BJ (cell line): Measurements from ENCODE around the gene IFIH1. TPM values are rescaled to one million over a fixed set of nuclear protein-coding genes. Genes with fewer than 3 reads are reported as not detected.

ENCODE experiments used
- CTCF ChIA-PET: fragments of 350-600 bp; formaldehyde crosslinking; extraction: SDS; loops from one replicate; lab custom pipeline; 2021; ENCODE audit warnings: antibody characterized with exemption, inconsistent platforms; lab: Yijun Ruan, JAX
- POLR2A ChIA-PET: fragments of 300-600 bp; sonication (Branson Sonifier 250); formaldehyde crosslinking; extraction: SDS; loops from one replicate; lab custom pipeline; 2021; ENCODE audit warnings: antibody characterized with exemption; lab: Charles Lee
- DNase-seq: peaks from one replicate; pipeline ENCODE4 v3.0.0-alpha.2; 2011; ENCODE audit warnings: low read depth
- H3K27me3 ChIP-seq: 2 replicates; pipeline ENCODE4 v1.6.0; 2011; ENCODE audit warnings: low read length; ENCODE audit not compliant: control insufficient read depth, insufficient read depth
- H3K36me3 ChIP-seq: 2 replicates; pipeline ENCODE4 v1.5.1; 2011; ENCODE audit warnings: low read length; ENCODE audit not compliant: control insufficient read depth, insufficient read depth
- H3K4me3 ChIP-seq: 2 replicates; pipeline ENCODE4 v1.5.1; 2011; ENCODE audit warnings: low read depth, mild to moderate bottlenecking, control low read depth, low read length
- polyA plus RNA-seq: library from polyadenylated mRNA; depleted of rRNA; stranded (reverse); fragments of >200 nt; gene quantifications from 2 replicates; pipeline ENCODE4 v1.2.3, GENCODE V29; 2011
- TF ChIP-seq, protein P1 (sequence below): IDR thresholded peaks from 2 replicates; pipeline ENCODE4 v1.5.1; 2011; ENCODE audit warnings: low read depth, mild to moderate bottlenecking, control low read depth, inconsistent platforms, low read length, moderate library complexity; ENCODE audit not compliant: insufficient read depth

The IFIH1 gene
- polyA plus RNA-seq, 1 experiment = 0.47 TPM

DNA sequence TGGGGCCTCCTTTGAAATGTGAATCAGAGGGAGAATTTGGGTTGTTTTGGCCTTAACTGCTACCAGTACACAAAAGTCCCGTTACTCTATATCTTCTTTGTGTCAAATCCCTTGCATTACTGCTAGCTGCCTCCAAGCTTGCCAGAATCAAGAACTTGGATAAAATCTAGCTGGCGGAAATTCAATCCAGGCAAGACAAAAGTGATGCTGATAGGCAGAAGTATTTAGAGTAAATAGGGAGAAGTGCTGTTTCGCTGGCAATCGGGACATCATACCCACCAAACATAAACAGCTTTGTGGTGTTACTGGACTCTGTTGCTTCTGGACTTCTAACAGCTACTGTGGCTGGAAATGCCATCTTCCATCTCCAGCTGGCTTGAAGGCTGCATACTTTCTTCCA lies 2.5 kb downstream of the IFIH1 start:
- ChIA-PET CTCF (interaction anchor here (0.8 to 1.6 kb wide), 6 partner anchors 12 to 190 kb away, joined by 3 to 8 read pairs (median 3); no protein-coding TSS in a partner anchor), POLR2A (no interaction called here)
- no peak for DNase-seq
- Histone ChIP-seq H3K36me3 (no peaks in the 10 kb centered on the region), H3K27me3 (no peaks in the 10 kb centered on the region), H3K4me3 (no peak overlapping the region)
- TF ChIP-seq, protein P1, sequence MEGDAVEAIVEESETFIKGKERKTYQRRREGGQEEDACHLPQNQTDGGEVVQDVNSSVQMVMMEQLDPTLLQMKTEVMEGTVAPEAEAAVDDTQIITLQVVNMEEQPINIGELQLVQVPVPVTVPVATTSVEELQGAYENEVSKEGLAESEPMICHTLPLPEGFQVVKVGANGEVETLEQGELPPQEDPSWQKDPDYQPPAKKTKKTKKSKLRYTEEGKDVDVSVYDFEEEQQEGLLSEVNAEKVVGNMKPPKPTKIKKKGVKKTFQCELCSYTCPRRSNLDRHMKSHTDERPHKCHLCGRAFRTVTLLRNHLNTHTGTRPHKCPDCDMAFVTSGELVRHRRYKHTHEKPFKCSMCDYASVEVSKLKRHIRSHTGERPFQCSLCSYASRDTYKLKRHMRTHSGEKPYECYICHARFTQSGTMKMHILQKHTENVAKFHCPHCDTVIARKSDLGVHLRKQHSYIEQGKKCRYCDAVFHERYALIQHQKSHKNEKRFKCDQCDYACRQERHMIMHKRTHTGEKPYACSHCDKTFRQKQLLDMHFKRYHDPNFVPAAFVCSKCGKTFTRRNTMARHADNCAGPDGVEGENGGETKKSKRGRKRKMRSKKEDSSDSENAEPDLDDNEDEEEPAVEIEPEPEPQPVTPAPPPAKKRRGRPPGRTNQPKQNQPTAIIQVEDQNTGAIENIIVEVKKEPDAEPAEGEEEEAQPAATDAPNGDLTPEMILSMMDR = no peak

DNA sequence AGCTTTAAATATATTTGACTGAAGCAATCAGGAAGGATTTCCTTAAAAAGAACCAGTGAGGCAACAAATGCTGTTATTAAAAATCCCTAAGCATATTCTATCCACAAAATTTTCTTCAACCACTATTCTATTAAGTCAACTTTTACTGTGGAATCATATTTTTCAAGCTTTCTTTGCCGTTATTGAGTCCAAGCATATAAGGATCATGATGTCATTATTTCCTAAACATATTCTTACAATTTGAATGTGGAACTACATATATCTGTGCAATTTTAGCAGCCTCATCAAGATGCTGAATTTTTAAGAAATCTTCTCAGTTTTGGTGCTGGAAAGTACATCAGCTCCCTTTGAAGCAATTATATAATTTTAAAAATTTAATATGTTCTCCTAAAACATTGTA lies 5.6 kb downstream of the IFIH1 start:
- no peak overlapping the region for H3K4me3 ChIP-seq
- POLR2A ChIA-PET = no interaction called here
- CTCF ChIA-PET = interaction anchor here (0.7 to 1.6 kb wide), 5 partner anchors 9 to 726 kb away, joined by 3 to 5 read pairs (median 4); no protein-coding TSS in a partner anchor
- H3K27me3 ChIP-seq = no peaks in the 10 kb centered on the region
- DNase-seq = no peak
- no peaks in the 10 kb centered on the region for H3K36me3 ChIP-seq
- TF ChIP-seq, protein P1 = no peak

DNA sequence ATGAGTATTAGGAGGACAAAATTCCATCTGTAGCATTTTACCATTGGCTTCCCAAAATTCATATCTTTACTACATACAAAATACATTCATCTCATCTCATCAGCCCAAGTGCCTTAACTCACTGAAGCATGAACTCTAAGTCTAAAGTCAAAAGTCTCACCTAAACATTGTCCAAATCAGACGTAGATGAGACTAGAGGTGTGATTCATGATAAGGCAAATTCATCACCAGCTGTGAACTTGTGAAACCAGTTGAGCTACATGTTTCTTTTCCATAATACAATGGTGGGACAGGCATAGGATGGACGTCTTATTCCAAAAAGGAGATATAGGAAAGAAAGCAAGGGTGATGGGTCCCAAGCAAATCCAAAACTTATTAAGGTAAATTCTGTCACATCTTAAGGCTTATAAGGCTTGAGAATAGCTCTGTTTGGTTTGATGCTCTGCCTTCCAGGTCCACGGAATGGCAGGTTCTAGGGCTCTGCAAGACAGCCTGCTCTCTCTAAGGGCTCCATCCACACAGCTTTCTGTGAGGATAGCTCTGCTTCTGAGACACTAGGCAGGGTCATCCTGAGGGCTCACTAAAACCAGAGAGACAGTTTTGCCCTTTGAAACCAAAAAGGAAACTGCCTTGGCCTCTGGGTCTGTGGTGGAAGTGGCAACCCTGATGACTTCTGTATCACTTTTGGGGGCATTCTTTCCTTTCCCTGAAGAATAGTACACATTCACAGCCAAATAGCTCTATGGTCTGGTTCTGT lies 9.6 kb downstream of the IFIH1 start:
- H3K4me3 ChIP-seq = no peak overlapping the region
- CTCF ChIA-PET = interaction anchor here (1.1 to 1.4 kb wide), 2 partner anchors 10 to 88 kb away, joined by 3 to 4 read pairs; no protein-coding TSS in a partner anchor
- H3K27me3 ChIP-seq = no peaks in the 10 kb centered on the region
- no peaks in the 10 kb centered on the region for H3K36me3 ChIP-seq
- TF ChIP-seq, protein P1 = no peak
- POLR2A ChIA-PET = no interaction called here
- DNase-seq = no peak

DNA sequence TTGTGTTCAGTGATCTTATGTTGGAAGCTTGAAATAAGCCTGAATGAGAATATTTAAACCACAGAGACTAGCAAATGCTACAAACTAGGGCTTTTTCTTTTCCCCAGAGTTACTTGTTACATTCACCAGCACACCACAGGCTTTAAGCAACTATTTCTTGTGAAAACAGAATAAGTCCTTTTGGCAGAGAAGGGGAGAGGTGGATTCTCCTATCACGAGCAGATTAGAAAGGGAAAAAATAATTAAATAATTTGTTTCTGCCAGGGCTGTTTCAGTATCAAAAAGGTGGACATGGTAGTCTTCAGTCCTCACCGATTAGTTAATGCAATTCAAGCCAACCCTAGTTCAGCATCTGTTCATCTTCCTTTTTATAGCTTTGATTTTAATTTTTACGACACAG lies 12.6 kb downstream of the IFIH1 start:
- ChIA-PET CTCF (interaction anchor here (0.7 kb wide), 2 partner anchors 8 to 152 kb away, joined by 3 read pairs; no protein-coding TSS in a partner anchor), POLR2A (no interaction called here)
- DNase-seq = no peak
- Histone ChIP-seq H3K27me3 (no peaks in the 10 kb centered on the region), H3K4me3 (no peak overlapping the region), H3K36me3 (no peaks in the 10 kb centered on the region)
- TF ChIP-seq, protein P1 = no peak

DNA sequence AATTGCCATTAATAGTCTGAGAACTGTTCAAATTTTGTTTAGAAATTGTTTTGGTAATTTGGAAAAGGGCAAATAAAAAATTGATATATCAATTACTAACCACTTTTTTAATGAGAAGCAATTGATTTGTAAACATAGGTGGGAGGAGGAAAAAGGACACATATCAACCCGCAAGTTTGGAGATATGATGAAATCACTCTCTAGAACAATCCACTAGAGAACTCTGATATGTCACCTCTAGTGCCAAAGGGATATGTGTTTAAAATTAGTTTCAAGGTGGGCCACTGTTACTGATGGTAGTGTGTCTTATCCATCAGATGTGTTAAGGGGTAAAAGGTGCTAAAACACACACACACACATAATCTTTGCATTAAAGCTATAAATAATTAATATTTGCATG lies 16.6 kb downstream of the IFIH1 start:
- no peaks in the 10 kb centered on the region for H3K27me3 ChIP-seq
- POLR2A ChIA-PET = interaction anchor here (0.6 kb wide), 1 partner anchor 994 kb away, joined by 3 read pairs; the partner anchor contains the start of gene PSMD14
- TF ChIP-seq, protein P1 = no peak
- H3K36me3 ChIP-seq = no peaks in the 10 kb centered on the region
- CTCF ChIA-PET = interaction anchor here (0.6 to 9.3 kb wide), 26 partner anchors 11 to 731 kb away, joined by 3 to 137 read pairs (median 4); partner anchors contain the start of genes GCG and IFIH1
- H3K4me3 ChIP-seq = no peak overlapping the region
- no peak for DNase-seq
